Fibroblast of lung (primary cell): ENCODE measurements around the gene MRPL39. TPM values are rescaled to one million over a fixed set of nuclear protein-coding genes. Genes with fewer than 3 reads are reported as not detected.

Experiments used
- DNase-seq, 2 donors: peaks; one replicate each; pipeline versions ENCODE4 v3.0.0 to v3.0.0-alpha.2; 2010; ENCODE audit warnings: low read depth in 2 of 2
- H2AFZ ChIP-seq: 2 replicates; pipeline ENCODE4 v1.5.1; 2012; ENCODE audit warnings: low read length, control low read depth, inconsistent platforms
- H3K27ac ChIP-seq: 2 replicates; pipeline ENCODE4 v1.5.1; 2011; ENCODE audit warnings: low read length, control low read depth; ENCODE audit not compliant: insufficient read depth
- H3K27me3 ChIP-seq: 2 replicates; pipeline ENCODE4 v1.5.1; 2011; ENCODE audit warnings: mild to moderate bottlenecking, low read length; ENCODE audit not compliant: control insufficient read depth, insufficient read depth
- H3K36me3 ChIP-seq: 2 replicates; pipeline ENCODE4 v1.5.1; 2011; ENCODE audit warnings: low read length; ENCODE audit not compliant: control insufficient read depth, insufficient read depth
- H3K4me1 ChIP-seq: 2 replicates; pipeline ENCODE4 v1.5.1; 2011; ENCODE audit warnings: low read length; ENCODE audit not compliant: control insufficient read depth, insufficient read depth; ENCODE audit errors: extremely low read depth
- H3K4me2 ChIP-seq: 2 replicates; pipeline ENCODE4 v1.5.1; 2011; ENCODE audit warnings: low read length, control low read depth; ENCODE audit not compliant: insufficient read depth; ENCODE audit errors: extremely low read depth
- H3K4me3 ChIP-seq, 4 experiments: fragments of 200-600 bp in 1 of 4; sonication (generic) in 1 of 4; replicated peaks in 1 of 4; 2 replicates each; pipeline ENCODE4 v1.5.1; 2011 to 2016; ENCODE audit warnings: low read length in 4 of 4, low read depth in 3 of 4, mild to moderate bottlenecking in 3 of 4, control low read depth in 2 of 4, inconsistent platforms in 1 of 4, mixed read lengths in 1 of 4; ENCODE audit not compliant: insufficient read depth in 1 of 4; ENCODE audit errors: control extremely low read depth in 1 of 4
- H3K79me2 ChIP-seq: 2 replicates; pipeline ENCODE4 v1.5.1; 2012; ENCODE audit warnings: mild to moderate bottlenecking, low read length, inconsistent platforms; ENCODE audit not compliant: control insufficient read depth, insufficient read depth
- H3K9ac ChIP-seq: 2 replicates; pipeline ENCODE4 v1.5.1; 2011; ENCODE audit warnings: mild to moderate bottlenecking, low read length, control low read depth; ENCODE audit not compliant: insufficient read depth
- H3K9me3 ChIP-seq: 2 replicates; pipeline ENCODE4 v1.5.1; 2012; ENCODE audit warnings: low read depth, low read length; ENCODE audit not compliant: control insufficient read depth, insufficient read depth
- H4K20me1 ChIP-seq: 2 replicates; pipeline ENCODE4 v1.5.1; 2011; ENCODE audit warnings: low read length; ENCODE audit not compliant: control insufficient read depth, insufficient read depth; ENCODE audit errors: extremely low read depth
- EZH2 ChIP-seq: IDR thresholded peaks from 2 replicates; pipeline ENCODE4 v1.5.1; 2012; ENCODE audit warnings: low read length, control low read depth, mild to moderate bottlenecking; ENCODE audit errors: missing control alignments
- polyA plus RNA-seq, 2 donors: library from polyadenylated mRNA; depleted of rRNA in 1 of 2; stranded (reverse) in 1 of 2; unstranded in 1 of 2; fragments of >200 nt; gene quantifications; 2 replicates each; pipeline ENCODE4 v1.2.1, GENCODE V29; 2011 to 2012; ENCODE audit warnings: missing spikeins in 1 of 2
- total RNA-seq: library from RNA; depleted of rRNA; stranded (reverse); fragments of >200 nt; gene quantifications from 2 replicates; pipeline ENCODE4 v1.2.1, GENCODE V29; 2014
- TF ChIP-seq, protein P1 (sequence below), 2 donors: IDR thresholded peaks in 1 of 2; conservative IDR thresholded peaks in 1 of 2; 1 replicate in 1 of 2; 2 replicates in 1 of 2; pipeline ENCODE4 v1.5.1; 2011 to 2012; ENCODE audit warnings: low read length in 2 of 2, control low read depth in 1 of 2, inconsistent platforms in 1 of 2, low read depth in 1 of 2, mild to moderate bottlenecking in 1 of 2

Gene MRPL39
- total and polyA plus RNA-seq, 2 donors (not counting 1 experiment from before 2014, with no cell fraction given) = 30.5 to 34.5 TPM

DNA sequence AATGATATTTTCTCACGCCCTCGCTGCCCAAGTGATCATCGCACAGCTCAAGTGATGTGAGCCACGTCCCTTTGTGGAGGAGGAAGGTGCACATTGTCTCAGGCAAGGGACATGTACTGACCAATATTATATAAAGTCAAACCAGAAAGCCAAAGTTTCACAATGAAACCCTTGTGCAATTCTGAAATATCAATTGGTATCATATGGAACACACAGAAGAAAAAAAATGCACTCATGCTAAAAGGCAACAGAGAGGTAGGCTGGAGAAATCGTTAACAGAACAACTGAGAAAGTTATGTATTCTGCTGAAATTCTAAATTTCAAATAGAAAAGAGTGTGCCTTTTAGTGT lies 33.6 kb upstream of the MRPL39 start:
- H3K9me3 ChIP-seq = no peaks in the 10 kb centered on the region
- no peak overlapping the region for H3K9ac ChIP-seq
- no peak overlapping the region for H2AFZ ChIP-seq
- DNase-seq = no peak
- H3K4me3 ChIP-seq = peak overlapping the region in 1 of 4 experiments; percentile 61
- H3K4me1 ChIP-seq = peaks cover 2% of the 10 kb centered on the region
- no peak overlapping the region for H3K27ac ChIP-seq
- TF ChIP-seq, protein P1, sequence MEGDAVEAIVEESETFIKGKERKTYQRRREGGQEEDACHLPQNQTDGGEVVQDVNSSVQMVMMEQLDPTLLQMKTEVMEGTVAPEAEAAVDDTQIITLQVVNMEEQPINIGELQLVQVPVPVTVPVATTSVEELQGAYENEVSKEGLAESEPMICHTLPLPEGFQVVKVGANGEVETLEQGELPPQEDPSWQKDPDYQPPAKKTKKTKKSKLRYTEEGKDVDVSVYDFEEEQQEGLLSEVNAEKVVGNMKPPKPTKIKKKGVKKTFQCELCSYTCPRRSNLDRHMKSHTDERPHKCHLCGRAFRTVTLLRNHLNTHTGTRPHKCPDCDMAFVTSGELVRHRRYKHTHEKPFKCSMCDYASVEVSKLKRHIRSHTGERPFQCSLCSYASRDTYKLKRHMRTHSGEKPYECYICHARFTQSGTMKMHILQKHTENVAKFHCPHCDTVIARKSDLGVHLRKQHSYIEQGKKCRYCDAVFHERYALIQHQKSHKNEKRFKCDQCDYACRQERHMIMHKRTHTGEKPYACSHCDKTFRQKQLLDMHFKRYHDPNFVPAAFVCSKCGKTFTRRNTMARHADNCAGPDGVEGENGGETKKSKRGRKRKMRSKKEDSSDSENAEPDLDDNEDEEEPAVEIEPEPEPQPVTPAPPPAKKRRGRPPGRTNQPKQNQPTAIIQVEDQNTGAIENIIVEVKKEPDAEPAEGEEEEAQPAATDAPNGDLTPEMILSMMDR (conservative IDR thresholded peaks at IDR 0.05 in 1 of 2, IDR thresholded peaks at IDR 0.05 in 1 of 2; ENCODE audit: low read depth in 1 of 2, low read length in 2 of 2) = no peak
- no peak for TF ChIP-seq EZH2
- H3K36me3 ChIP-seq = no peaks in the 10 kb centered on the region
- H4K20me1 ChIP-seq = no peaks in the 10 kb centered on the region
- H3K79me2 ChIP-seq = no peaks in the 10 kb centered on the region
- peak overlapping the region; percentile 83 for H3K4me2 ChIP-seq
- peaks cover 5% of the 10 kb centered on the region for H3K27me3 ChIP-seq

DNA sequence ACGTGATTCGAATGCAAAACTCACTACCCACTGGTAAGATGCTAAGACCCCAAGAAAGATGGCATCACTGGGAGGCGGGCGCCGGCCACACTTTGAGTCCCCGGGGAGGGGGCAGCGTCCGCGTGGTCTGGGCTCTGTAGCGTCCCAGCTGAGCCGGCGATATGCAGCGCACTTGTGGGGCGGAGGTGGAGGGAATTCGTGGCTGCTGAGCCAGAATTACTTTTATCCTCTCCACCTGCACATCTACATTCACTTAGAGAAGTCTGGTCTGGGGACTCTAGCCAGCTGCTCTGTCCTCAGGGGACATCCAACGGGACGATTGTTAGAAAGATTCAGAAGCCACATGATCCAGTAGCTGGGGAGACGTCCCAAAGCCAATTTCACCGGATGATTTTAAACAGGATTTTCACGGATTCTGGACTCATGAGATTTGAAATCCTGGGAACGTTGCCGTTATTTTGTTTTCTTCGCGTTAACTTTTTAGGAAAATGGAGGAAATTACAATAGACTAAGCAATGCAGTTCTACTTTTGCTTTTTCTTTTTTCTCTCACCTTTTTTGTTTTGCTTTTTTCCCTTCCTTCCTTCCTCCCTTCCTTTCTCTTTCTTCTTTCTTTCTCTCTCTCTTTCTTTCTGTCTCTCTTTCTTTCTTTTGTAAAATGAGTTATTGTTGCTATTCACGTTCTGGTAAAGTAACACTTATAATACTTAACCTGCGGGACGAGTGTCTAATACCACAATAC lies 33.1 kb upstream of the MRPL39 start:
- Histone ChIP-seq H3K4me1 (peaks cover 2% of the 10 kb centered on the region), H3K9ac (peak overlapping the region; percentile 13), H3K4me3 (peak overlapping the region; percentile 56 to 85 (median 64)), H3K9me3 (no peaks in the 10 kb centered on the region), H3K27ac (no peak overlapping the region), H4K20me1 (no peaks in the 10 kb centered on the region), H3K79me2 (no peaks in the 10 kb centered on the region), H3K36me3 (no peaks in the 10 kb centered on the region), H3K27me3 (peaks cover 5% of the 10 kb centered on the region), H3K4me2 (peak overlapping the region; percentile 83), H2AFZ (peak overlapping the region; percentile 64)
- TF ChIP-seq, protein P1 (conservative IDR thresholded peaks at IDR 0.05 in 1 of 2, IDR thresholded peaks at IDR 0.05 in 1 of 2; ENCODE audit: low read depth in 1 of 2, low read length in 2 of 2) = no peak
- DNase-seq = peak in 1 of 2 donors; percentile 10

- Histone ChIP-seq H4K20me1 (no peaks in the 10 kb centered on the region), H3K27me3 (peaks cover 5% of the 10 kb centered on the region), H3K4me3 (peak overlapping the region; percentile 56 to 85 (median 64)), H3K9ac (peak overlapping the region; percentile 13), H3K4me2 (peak overlapping the region; percentile 83), H3K36me3 (no peaks in the 10 kb centered on the region), H2AFZ (peak overlapping the region; percentile 64), H3K79me2 (no peaks in the 10 kb centered on the region), H3K9me3 (no peaks in the 10 kb centered on the region), H3K4me1 (peaks cover 2% of the 10 kb centered on the region), H3K27ac (no peak overlapping the region)
- DNase-seq = peak; percentile 36 to 39
- no peak for TF ChIP-seq EZH2
- TF ChIP-seq, protein P1 (conservative IDR thresholded peaks at IDR 0.05 in 1 of 2, IDR thresholded peaks at IDR 0.05 in 1 of 2; ENCODE audit: low read depth in 1 of 2, low read length in 2 of 2) = peak in 1 of 2 donors; percentile 46
Measured at GRCh38 chr21:25639551-25640201, 32.4 kb upstream of the MRPL39 start.
